ENCODE results near the gene TMED7.

The TMED7 gene

DNA sequence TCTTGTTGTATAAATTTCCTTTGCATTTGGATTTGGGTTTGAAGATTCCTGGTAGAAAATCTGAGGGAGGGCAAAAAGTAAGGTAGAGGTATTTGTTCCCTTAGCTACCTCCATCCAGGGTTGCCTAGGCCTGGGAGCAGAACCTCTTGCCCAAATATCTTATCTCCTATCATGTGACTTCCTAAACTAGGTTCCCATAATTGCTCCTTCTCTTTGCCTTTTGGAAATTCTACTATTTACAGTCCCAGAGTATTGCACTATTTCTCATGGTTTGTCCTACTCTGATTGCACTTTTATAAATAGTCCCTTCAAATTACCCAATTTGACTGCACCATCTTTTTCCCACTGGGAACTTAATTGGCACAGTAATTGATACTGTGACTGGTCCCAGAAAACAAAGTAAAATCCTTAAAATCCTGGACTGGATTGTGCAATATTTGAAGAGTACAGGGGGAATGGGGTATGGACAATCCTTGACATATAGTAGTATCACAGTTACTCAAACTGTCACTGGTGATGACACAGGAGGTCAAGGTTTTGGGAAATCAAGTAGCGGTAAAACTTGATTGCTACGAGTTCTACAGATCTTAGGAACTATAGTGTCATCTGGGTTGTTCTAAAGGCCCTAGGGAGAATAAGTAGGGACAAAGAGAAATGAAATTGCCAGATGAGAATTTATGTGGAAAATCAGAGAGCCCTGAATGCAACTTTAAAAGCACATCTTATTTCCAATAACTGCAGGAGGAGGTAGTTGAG, 31.5 kb upstream of the TMED7 start:
- no peak for DNase-seq (ENCODE audit: low read depth in 1 of 2, low spot score in 1 of 2)
- Histone ChIP-seq H3K27me3 (ENCODE audit: insufficient read depth, poor library complexity, severe bottlenecking) (no peaks in the 10 kb centered on the region), H3K4me3 (replicated peaks; ENCODE audit: insufficient read depth, low read length) (no peak overlapping the region), H3K27ac (replicated peaks) (no peak overlapping the region)
- TF ChIP-seq GABPA (IDR thresholded peaks at IDR 0.05; ENCODE audit: low read depth) (no peak), SPI1 (IDR thresholded peaks at IDR 0.05; ENCODE audit: borderline replicate concordance, low read depth) (no peak), POLR2AphosphoS5 (IDR thresholded peaks at IDR 0.05; ENCODE audit: low read depth) (no peak)
- TF ChIP-seq, protein P1, sequence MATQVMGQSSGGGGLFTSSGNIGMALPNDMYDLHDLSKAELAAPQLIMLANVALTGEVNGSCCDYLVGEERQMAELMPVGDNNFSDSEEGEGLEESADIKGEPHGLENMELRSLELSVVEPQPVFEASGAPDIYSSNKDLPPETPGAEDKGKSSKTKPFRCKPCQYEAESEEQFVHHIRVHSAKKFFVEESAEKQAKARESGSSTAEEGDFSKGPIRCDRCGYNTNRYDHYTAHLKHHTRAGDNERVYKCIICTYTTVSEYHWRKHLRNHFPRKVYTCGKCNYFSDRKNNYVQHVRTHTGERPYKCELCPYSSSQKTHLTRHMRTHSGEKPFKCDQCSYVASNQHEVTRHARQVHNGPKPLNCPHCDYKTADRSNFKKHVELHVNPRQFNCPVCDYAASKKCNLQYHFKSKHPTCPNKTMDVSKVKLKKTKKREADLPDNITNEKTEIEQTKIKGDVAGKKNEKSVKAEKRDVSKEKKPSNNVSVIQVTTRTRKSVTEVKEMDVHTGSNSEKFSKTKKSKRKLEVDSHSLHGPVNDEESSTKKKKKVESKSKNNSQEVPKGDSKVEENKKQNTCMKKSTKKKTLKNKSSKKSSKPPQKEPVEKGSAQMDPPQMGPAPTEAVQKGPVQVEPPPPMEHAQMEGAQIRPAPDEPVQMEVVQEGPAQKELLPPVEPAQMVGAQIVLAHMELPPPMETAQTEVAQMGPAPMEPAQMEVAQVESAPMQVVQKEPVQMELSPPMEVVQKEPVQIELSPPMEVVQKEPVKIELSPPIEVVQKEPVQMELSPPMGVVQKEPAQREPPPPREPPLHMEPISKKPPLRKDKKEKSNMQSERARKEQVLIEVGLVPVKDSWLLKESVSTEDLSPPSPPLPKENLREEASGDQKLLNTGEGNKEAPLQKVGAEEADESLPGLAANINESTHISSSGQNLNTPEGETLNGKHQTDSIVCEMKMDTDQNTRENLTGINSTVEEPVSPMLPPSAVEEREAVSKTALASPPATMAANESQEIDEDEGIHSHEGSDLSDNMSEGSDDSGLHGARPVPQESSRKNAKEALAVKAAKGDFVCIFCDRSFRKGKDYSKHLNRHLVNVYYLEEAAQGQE (IDR thresholded peaks at IDR 0.05; ENCODE audit: insufficient replicate concordance, low read depth): no peak
- TF ChIP-seq, protein P2, sequence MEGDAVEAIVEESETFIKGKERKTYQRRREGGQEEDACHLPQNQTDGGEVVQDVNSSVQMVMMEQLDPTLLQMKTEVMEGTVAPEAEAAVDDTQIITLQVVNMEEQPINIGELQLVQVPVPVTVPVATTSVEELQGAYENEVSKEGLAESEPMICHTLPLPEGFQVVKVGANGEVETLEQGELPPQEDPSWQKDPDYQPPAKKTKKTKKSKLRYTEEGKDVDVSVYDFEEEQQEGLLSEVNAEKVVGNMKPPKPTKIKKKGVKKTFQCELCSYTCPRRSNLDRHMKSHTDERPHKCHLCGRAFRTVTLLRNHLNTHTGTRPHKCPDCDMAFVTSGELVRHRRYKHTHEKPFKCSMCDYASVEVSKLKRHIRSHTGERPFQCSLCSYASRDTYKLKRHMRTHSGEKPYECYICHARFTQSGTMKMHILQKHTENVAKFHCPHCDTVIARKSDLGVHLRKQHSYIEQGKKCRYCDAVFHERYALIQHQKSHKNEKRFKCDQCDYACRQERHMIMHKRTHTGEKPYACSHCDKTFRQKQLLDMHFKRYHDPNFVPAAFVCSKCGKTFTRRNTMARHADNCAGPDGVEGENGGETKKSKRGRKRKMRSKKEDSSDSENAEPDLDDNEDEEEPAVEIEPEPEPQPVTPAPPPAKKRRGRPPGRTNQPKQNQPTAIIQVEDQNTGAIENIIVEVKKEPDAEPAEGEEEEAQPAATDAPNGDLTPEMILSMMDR (IDR thresholded peaks at IDR 0.05; ENCODE audit: insufficient read depth, low read length): no peak

DNA sequence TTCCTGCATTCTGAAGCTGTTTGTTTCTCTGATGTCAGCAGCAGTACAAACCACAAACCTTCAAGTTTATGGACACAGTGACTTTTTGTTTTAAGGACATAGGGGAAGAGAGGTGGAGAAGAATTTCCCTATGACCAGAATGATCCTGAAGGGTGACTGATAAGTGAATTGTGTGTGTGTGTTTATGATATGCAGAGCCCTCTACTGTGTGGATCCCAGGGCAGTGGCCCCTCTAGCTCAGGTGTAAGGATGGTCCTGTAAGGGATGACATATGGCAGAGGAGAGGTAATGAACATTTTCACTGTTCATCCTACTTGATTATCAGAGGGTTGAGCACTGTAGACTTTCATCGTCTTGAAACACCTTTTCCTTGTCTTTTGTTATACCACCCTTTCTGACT, 30.6 kb upstream of the TMED7 start:
- no peaks in the 10 kb centered on the region for H3K27me3 ChIP-seq (ENCODE audit: insufficient read depth, poor library complexity, severe bottlenecking)
- TF ChIP-seq, protein P2 (IDR thresholded peaks at IDR 0.05; ENCODE audit: insufficient read depth, low read length): no peak
- TF ChIP-seq, protein P1 (IDR thresholded peaks at IDR 0.05; ENCODE audit: insufficient replicate concordance, low read depth): no peak
- TF ChIP-seq POLR2AphosphoS5 (IDR thresholded peaks at IDR 0.05; ENCODE audit: low read depth): no peak
- no peak for TF ChIP-seq GABPA (IDR thresholded peaks at IDR 0.05; ENCODE audit: low read depth)
- H3K4me3 ChIP-seq (replicated peaks; ENCODE audit: insufficient read depth, low read length): no peak overlapping the region
- no peak for DNase-seq (ENCODE audit: low read depth in 1 of 2, low spot score in 1 of 2)
- H3K27ac ChIP-seq (replicated peaks): no peak overlapping the region

DNA sequence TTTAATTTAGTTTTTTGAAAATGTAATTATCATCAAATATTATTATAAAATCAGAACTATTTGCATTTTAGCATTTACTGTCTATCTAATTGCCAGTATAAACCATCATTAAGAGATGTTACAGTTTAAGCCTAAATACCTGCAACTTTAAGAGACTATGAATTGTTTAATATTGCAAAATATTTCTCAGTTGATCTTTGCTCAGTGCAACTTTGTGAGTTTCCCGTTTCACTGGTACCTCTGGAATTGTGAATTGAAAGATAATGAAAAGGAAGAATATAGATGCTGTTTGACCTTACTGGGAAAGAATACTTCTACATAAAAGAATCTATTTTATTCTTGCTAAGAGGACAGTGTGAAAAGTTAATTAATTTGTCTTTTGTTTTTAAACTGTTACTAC, 30.2 kb upstream of the TMED7 start:
- no peak for DNase-seq (ENCODE audit: low read depth in 1 of 2, low spot score in 1 of 2)
- H3K27ac ChIP-seq (replicated peaks): no peak overlapping the region
- H3K4me3 ChIP-seq (replicated peaks; ENCODE audit: insufficient read depth, low read length): no peak overlapping the region
- H3K27me3 ChIP-seq (ENCODE audit: insufficient read depth, poor library complexity, severe bottlenecking): no peaks in the 10 kb centered on the region
- TF ChIP-seq SPI1 (IDR thresholded peaks at IDR 0.05; ENCODE audit: borderline replicate concordance, low read depth): no peak
- TF ChIP-seq, protein P2 (IDR thresholded peaks at IDR 0.05; ENCODE audit: insufficient read depth, low read length): no peak

DNA sequence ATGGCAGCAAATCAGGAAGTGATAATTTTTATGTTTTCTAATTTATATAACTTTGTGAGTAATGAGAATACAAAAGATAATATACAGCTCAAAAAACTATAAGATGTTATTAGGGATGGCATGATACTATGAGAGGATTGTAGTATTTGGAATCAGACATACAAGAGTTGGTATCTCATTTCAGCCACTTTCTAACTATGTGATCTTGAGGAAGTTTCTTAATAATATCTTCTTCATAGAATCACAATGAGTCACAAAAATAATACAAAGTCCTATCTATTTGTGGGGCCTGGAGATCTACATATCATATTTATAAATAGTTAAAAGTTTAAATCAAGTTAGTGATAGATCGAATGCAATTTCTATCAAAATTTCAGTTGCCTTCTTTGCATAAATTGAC, 23.7 kb upstream of the TMED7 start:
- Histone ChIP-seq H3K4me3 (replicated peaks; ENCODE audit: insufficient read depth, low read length) (no peak overlapping the region), H3K27me3 (ENCODE audit: insufficient read depth, poor library complexity, severe bottlenecking) (no peaks in the 10 kb centered on the region), H3K27ac (replicated peaks) (no peak overlapping the region)
- DNase-seq (ENCODE audit: low read depth in 1 of 2, low spot score in 1 of 2): no peak
- TF ChIP-seq, protein P1 (IDR thresholded peaks at IDR 0.05; ENCODE audit: insufficient replicate concordance, low read depth): no peak
- TF ChIP-seq POLR2AphosphoS5 (IDR thresholded peaks at IDR 0.05; ENCODE audit: low read depth) (no peak), SPI1 (IDR thresholded peaks at IDR 0.05; ENCODE audit: borderline replicate concordance, low read depth) (no peak), GABPA (IDR thresholded peaks at IDR 0.05; ENCODE audit: low read depth) (no peak)
- TF ChIP-seq, protein P2 (IDR thresholded peaks at IDR 0.05; ENCODE audit: insufficient read depth, low read length): no peak

Measured in HL-60 (cell line).